Vagina (tissue), 2 donors: ENCODE data around the gene SOWAHA. TPM values are rescaled to one million over a fixed set of nuclear protein-coding genes. Genes with fewer than 3 reads are reported as not detected.
A peak's percentile ranks its signal among the peaks of the same experiment; 100 is the strongest.

Source experiments
- DNase-seq, 2 donors: peaks; one replicate each; pipeline ENCODE4 v3.0.0-alpha.2; 2017; ENCODE audit errors: extremely low spot score in 2 of 2
- H3K27ac ChIP-seq: fragments of 200-600 bp; sonication (generic); one replicate; pipeline ENCODE4 v1.5.1; 2019
- H3K27me3 ChIP-seq: fragments of 200-600 bp; sonication (generic); one replicate; pipeline ENCODE4 v1.5.1; 2019
- H3K36me3 ChIP-seq, 2 donors: fragments of 200-600 bp; sonication (generic); one replicate each; pipeline ENCODE4 v1.5.1; 2017 to 2019
- H3K4me1 ChIP-seq: fragments of 200-600 bp; sonication (generic); one replicate; pipeline ENCODE4 v1.5.1; 2019
- H3K4me3 ChIP-seq, 2 donors: fragments of 200-600 bp; sonication (generic); 1 replicate in 1 of 2; 2 replicates in 1 of 2; pipeline ENCODE4 v1.5.1; 2016 to 2019
- H3K9me3 ChIP-seq: fragments of 200-600 bp; sonication (generic); one replicate; pipeline ENCODE4 v1.5.1; 2019
- CTCF ChIP-seq, 3 experiments: fragments of 450-650 bp in 2 of 3; fragments of 200-600 bp in 1 of 3; sonication (generic) in 1 of 3; IDR thresholded peaks; one replicate each; pipeline ENCODE4 v1.5.1; 2017 to 2019; ENCODE audit warnings: antibody characterized with exemption in 3 of 3, mild to moderate bottlenecking in 2 of 3, moderate library complexity in 2 of 3
- POLR2A ChIP-seq, 2 donors: fragments of 450-650 bp; IDR thresholded peaks; one replicate each; pipeline ENCODE4 v1.6.1; 2017; ENCODE audit warnings: antibody characterized with exemption in 2 of 2, mild to moderate bottlenecking in 2 of 2, moderate library complexity in 2 of 2
- POLR2AphosphoS5 ChIP-seq, 2 donors: sonication (generic); formaldehyde crosslinking; IDR thresholded peaks; one replicate each; pipeline ENCODE4 v1.9.0; 2017; ENCODE audit warnings: antibody characterized with exemption in 2 of 2, mild to moderate bottlenecking in 2 of 2, low read depth in 1 of 2; ENCODE audit not compliant: insufficient read depth in 1 of 2
- intact Hi-C: fragments of 100-400 bp; cut with DNase I; formaldehyde crosslinking; loops from one replicate; pipeline ENCODE4 v1.15.1; 2023
- total RNA-seq: library from RNA; depleted of rRNA; stranded (reverse); fragments of >200 nt; gene quantifications from one replicate; pipeline ENCODE4 v1.2.3, GENCODE V29; 2016

The SOWAHA gene
- total RNA-seq, 1 donor from 2014 or later = not detected

DNA sequence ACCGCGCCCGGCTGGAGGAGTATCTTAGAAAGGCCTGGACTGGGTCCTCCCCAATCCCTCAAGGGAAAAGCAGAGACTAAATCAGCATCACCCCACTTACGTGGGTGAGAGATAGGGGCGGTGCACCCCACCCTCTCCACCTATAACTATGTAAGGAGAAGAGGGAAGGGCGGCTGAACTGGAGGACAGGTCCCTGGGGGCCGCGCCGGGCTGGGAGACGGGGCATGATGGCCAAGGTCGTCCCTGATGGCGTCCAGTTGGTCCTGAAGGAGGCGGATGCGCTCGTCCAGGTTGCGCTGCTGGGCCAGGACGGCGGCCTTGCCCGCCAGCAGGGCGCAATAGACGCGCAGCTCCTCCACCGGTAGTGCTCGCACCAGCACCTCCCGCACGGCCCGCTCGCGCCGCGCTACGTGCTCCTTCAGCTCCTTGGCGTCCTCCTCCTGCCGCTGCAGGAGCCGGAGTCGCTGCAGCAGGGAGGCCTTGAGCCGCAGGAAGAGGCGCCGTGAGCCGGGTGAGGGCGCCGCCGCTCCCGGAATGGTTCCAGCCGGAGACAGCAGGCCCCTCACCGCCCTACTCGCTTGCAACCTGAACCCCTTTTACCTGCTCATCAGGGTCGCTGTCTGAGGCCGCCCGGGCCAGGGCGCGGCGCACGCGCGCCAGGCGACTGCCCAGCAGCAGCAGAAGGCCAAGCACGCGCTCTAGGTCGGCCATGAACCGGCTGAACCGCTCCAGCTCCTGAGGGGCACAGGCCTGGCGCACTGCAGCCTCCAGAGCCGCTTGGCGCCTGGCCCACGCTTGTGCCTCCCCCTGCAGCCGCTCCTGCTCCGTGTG, 9.8 kb downstream of the SOWAHA start:
- Histone ChIP-seq H3K4me3 (peak overlapping the region; percentile 19 to 25), H3K27ac (no peak overlapping the region), H3K9me3 (no peaks in the 10 kb centered on the region), H3K27me3 (no peaks in the 10 kb centered on the region), H3K4me1 (peaks cover 16% of the 10 kb centered on the region), H3K36me3 (no peaks in the 10 kb centered on the region)
- intact Hi-C loops = no loop called here
- DNase-seq = no peak
- TF ChIP-seq POLR2AphosphoS5 (IDR thresholded peaks at IDR 0.05; ENCODE audit: insufficient read depth in 1 of 2, low read depth in 1 of 2) = no peak
- TF ChIP-seq POLR2A (IDR thresholded peaks at IDR 0.05) = no peak
- no peak for TF ChIP-seq CTCF (IDR thresholded peaks at IDR 0.05)

GRCh38 chr5:132823481-132824050, 10.5 kb downstream of the SOWAHA start:
- no peaks in the 10 kb centered on the region for H3K27me3 ChIP-seq
- intact Hi-C loops = no loop called here
- H3K36me3 ChIP-seq = no peaks in the 10 kb centered on the region
- H3K9me3 ChIP-seq = no peaks in the 10 kb centered on the region
- DNase-seq = no peak
- H3K4me1 ChIP-seq = peaks cover 16% of the 10 kb centered on the region
- TF ChIP-seq CTCF (IDR thresholded peaks at IDR 0.05) (no peak), POLR2A (IDR thresholded peaks at IDR 0.05) (no peak), POLR2AphosphoS5 (IDR thresholded peaks at IDR 0.05; ENCODE audit: insufficient read depth in 1 of 2, low read depth in 1 of 2) (no peak)
- peak overlapping the region in 1 of 2 donors; percentile 25 for H3K4me3 ChIP-seq
- no peak overlapping the region for H3K27ac ChIP-seq

DNA sequence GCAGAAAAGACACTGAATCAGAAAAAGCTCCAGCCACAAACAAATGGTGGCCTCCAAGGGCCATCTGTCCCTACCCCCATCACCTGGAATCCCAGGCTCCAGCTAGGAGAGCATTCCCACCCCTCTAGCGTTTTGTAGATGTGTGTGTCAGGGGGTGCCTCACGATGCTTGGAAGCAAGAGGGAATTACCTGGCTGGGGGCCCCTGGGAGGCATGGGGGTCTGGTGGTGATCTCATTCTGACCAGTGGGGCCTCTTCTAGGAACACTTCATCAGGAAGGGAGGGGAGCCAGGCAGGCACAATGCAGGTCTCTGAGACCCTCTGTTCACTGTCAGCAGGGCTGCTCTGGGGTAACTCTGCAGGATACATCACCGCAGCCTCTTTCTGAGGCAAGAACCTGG, 11.3 kb downstream of the SOWAHA start:
- DNase-seq = no peak
- TF ChIP-seq POLR2AphosphoS5 (IDR thresholded peaks at IDR 0.05; ENCODE audit: insufficient read depth in 1 of 2, low read depth in 1 of 2) (no peak), CTCF (IDR thresholded peaks at IDR 0.05) (no peak), POLR2A (IDR thresholded peaks at IDR 0.05) (no peak)
- no peaks in the 10 kb centered on the region for H3K27me3 ChIP-seq
- H3K4me3 ChIP-seq = no peak overlapping the region
- no peaks in the 10 kb centered on the region for H3K9me3 ChIP-seq
- peaks cover 21% of the 10 kb centered on the region for H3K4me1 ChIP-seq
- intact Hi-C loops = no loop called here
- H3K27ac ChIP-seq = no peak overlapping the region
- H3K36me3 ChIP-seq = no peaks in the 10 kb centered on the region

DNA sequence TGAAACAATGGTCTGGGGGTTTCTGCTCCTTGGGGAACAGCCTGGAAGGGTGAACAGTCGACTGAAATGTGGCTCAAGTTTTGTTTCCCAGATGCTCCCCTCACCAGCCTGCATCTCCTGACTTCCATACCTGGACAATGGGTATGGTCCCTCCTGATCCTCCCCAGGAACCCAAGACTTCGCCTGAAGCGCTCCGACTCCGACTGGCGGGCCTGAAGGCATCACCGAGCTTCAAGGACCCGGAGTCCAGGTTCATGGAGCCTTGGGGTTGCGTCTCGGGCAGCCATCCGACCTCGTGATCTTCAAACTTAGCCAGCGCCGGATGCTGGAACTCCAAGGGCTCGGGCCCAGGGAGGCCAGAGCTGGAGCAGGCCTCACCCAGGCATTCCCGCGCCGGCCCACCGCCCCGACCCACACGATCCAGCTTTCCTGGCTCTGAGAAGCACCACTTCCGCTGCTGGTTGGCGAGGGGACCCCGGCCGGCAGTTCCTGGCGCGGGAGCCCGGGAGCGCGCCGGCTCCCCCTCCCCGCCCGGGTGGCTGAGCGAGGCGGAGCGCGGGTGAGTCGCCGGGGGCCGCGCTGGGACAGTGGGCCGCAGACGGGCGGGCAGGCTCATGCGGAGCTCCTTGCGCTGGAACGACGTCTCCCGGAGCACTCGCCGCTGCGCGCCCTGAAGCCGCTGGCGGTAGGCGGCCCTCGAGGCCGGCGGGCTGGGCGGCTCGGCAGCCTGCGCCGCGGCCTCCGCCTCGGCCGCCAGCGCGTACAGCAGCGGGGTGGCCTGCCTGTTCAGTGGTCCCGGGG, 12.1 kb downstream of the SOWAHA start:
- DNase-seq = no peak
- Histone ChIP-seq H3K36me3 (no peaks in the 10 kb centered on the region), H3K4me1 (peaks cover 19% of the 10 kb centered on the region), H3K27ac (no peak overlapping the region), H3K4me3 (peak overlapping the region in 1 of 2 donors; percentile 6), H3K27me3 (no peaks in the 10 kb centered on the region), H3K9me3 (no peaks in the 10 kb centered on the region)
- TF ChIP-seq CTCF (IDR thresholded peaks at IDR 0.05) (no peak), POLR2A (IDR thresholded peaks at IDR 0.05) (no peak), POLR2AphosphoS5 (IDR thresholded peaks at IDR 0.05; ENCODE audit: insufficient read depth in 1 of 2, low read depth in 1 of 2) (no peak)
- intact Hi-C loops = loop anchor here (5.0 kb wide), 1 partner anchor 42 kb away; the partner anchor contains the start of genes GDF9 and UQCRQ
